ENCODE measurements around the gene AMN1.
"Not testable (repeated sequence)": the region's sequence is repeated elsewhere in the genome, so short reads cannot be mapped to it uniquely, and the experiment has no call there.

AMN1 gene

GRCh38 chr12:31726575-31726974 lies 2.2 kb downstream of the AMN1 start:
- no peak for DNase-seq (ENCODE audit: low spot score)
- TF ChIP-seq CTCF (IDR thresholded peaks at IDR 0.05; ENCODE audit: borderline replicate concordance, control extremely low read depth, extremely low read depth, insufficient read depth, missing control alignments) = no peak
- in situ Hi-C loops (cut with MboI; ENCODE audit: low sequenced_read_pairs, unreplicated experiment) = no loop called here

DNA sequence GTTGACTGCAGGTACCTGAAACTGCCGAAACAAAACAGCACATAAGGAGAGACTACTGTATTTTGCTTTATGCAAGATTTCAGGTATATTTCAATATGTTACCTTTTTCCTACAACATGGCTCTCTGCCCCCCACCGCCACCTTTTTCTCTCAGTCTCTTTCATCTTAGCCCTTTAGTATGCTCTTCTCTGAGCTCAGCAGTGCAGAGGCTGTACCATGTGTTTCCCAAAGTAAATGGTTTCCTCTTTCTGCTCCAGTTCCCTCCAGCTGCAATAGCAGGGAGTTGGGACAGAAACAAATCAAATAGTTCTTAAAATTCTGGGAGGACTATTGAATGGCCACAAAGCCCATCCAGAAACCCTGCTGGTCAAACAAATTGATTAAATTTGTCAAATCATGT lies 4.3 kb downstream of the AMN1 start:
- in situ Hi-C loops (cut with MboI; ENCODE audit: low sequenced_read_pairs, unreplicated experiment) = no loop called here
- no peak for DNase-seq (ENCODE audit: low spot score)
- no peak for TF ChIP-seq CTCF (IDR thresholded peaks at IDR 0.05; ENCODE audit: borderline replicate concordance, control extremely low read depth, extremely low read depth, insufficient read depth, missing control alignments)

DNA sequence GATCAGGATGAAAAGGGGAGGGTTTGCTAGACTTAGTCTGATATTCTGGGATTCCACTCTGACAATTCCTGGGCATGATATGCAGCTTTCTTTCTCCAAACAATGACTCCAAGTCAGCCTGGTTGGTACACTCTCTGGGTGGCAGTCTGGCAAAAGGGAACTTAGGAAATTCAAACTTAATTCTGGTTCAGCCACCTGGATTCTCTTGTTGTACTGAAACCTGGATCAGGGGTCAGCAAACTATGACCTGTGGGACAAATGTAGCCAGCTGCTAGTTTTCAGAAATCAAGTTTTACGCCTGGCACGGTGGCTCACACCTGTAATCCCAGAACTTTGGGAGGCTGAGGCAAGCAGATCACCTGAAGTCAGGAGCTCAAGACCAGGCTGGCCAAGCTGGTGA lies 6.2 kb downstream of the AMN1 start:
- TF ChIP-seq CTCF (IDR thresholded peaks at IDR 0.05; ENCODE audit: borderline replicate concordance, control extremely low read depth, extremely low read depth, insufficient read depth, missing control alignments) = no peak
- in situ Hi-C loops (cut with MboI; ENCODE audit: low sequenced_read_pairs, unreplicated experiment) = no loop called here
- DNase-seq (ENCODE audit: low spot score) = no peak

DNA sequence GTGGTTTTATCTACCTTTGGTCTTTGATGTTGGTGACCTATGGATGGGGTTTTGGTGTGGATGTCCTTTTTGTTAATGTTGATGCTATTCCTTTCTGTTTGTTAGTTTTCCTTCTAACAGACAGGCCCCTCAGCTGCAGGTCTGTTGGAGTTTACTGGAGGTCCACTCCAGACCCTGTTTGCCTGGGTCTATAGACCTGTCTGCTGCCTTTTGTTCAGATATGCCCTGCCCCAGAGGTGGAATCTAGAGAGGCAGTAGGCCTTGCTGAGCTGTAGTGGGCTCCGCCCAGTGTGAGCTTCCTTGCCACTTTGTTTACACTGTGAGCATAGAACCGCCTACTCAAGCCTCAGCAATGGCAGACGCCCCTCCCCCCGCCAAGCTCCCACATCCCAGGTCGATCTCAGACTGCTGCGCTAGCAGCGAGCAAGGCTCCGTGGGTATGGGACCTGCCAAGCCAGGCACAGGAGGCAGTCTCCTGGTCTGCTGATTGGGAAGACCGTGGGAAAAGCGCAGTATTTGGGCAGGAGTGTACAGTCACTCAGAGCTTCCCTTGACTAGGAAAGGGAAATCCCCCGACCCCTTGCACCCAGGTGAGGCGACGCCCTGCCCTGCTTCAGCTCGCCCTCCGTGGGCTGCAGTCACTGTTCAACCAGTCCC lies 10.2 kb downstream of the AMN1 start:
- in situ Hi-C loops (cut with MboI; ENCODE audit: low sequenced_read_pairs, unreplicated experiment); DNase-seq (ENCODE audit: low spot score): not testable (repeated sequence)

DNA sequence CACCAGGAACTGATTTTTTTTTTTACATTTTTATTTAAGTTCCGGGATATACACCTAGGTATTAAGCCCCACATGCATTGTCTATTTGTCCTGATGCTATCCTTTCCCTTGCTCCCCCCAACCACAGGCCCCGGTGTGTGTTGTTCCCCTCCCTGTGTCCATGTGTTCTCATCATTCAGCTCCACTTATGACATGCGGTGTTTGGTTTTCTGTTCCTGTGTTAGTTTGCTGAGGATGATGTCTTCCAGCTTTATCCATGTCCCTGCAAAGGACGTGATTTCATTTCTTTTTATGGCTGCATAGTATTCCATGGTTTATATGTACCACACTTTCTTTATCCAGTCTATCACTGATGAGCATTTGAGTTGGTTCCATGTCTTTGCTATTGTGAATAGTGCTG lies 11.8 kb downstream of the AMN1 start:
- DNase-seq (ENCODE audit: low spot score); in situ Hi-C loops (cut with MboI; ENCODE audit: low sequenced_read_pairs, unreplicated experiment): not testable (repeated sequence)

DNA sequence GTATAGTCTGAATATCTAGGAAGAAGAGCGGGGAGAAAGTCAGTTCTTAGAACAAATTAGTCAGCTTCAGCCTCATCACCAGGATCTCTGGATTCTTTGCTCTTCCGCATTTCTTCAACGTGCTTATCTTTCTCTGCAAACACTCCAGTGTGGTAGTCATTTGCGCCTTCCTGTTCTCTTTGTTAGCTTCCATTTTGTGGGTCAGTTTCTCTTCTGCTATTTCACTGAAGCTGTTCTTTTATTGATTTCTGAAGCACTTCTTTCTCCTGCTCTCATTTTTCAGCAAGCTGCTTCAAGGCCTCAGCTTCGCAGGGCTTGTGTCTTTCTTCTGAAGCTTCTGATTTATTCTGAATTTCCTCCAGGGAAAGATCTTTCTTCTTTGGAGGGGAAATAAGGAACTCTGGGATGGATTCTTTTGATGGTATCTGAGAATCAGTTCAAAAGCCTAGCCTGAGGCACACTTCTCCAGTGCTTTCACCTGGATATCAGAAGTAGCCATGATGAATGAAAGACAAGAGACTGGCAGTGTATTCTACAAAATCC lies 13.5 kb downstream of the AMN1 start:
- DNase-seq (ENCODE audit: low spot score) = peak; percentile 59
- in situ Hi-C loops (cut with MboI; ENCODE audit: low sequenced_read_pairs, unreplicated experiment) = no loop called here
- no peak for TF ChIP-seq CTCF (IDR thresholded peaks at IDR 0.05; ENCODE audit: borderline replicate concordance, control extremely low read depth, extremely low read depth, insufficient read depth, missing control alignments)

DNA sequence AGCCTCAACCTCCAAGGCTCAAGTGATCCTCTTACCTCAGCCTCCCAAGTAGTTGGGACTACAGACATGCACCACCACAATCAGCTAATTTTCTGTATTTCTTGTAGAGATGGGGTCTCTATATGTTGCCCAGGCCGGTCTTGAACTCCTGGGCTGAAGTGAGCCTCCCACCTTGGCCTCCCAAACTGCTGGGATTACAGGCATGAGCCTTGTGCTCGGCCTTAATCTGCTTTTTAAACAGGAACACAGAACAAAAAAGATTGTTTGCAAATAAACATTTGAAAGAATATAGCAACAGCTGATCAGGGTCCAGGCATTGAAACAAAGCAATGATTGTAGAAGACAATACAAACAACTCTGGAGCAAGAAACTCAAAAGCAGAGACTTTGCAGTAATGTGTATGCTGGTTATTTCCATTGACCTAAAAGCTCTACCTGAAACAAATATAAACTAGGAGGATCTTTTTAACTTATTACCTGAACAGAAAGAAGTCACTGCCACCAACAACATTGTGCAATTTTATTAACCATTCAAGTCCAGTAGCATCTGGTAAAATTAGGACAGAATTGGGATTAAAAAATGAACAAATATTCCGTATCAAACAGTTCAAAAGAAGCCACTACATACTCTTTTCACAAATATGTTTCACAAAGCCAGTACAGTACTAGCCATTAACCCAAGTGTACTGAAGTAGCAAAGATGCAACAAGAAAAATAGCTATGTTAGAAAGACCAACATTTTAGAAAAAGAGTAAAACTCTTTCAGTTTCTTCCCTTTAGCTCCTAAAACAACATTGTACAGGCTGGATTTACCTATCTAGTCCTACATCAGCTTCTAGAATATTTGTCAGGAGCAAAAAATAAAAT lies 14.2 kb downstream of the AMN1 start:
- no peak for TF ChIP-seq CTCF (IDR thresholded peaks at IDR 0.05; ENCODE audit: borderline replicate concordance, control extremely low read depth, extremely low read depth, insufficient read depth, missing control alignments)
- in situ Hi-C loops (cut with MboI; ENCODE audit: low sequenced_read_pairs, unreplicated experiment) = no loop called here
- DNase-seq (ENCODE audit: low spot score) = no peak

Data from GM13976 (cell line).